Renal cortex interstitium (tissue), 15 donors: ENCODE measurements around the gene SMARCC2. TPM values are rescaled to one million over a fixed set of nuclear protein-coding genes. Genes with fewer than 3 reads are reported as not detected.

Source experiments
- DNase-seq, 11 donors: peaks; one replicate each; pipeline ENCODE4 v3.0.0-alpha.2; 2013; ENCODE audit warnings: low read depth in 9 of 11, low spot score in 4 of 11; ENCODE audit errors: extremely low read depth in 1 of 11
- long read RNA-seq, 16 experiments: transcript quantifications; one replicate each; lab custom pipeline, GENCODE V29; 2026
- polyA plus RNA-seq, 3 donors: library from polyadenylated mRNA; unstranded; fragments of 120-200 nt; gene quantifications; one replicate each; pipeline ENCODE4 v1.2.1, GENCODE V29; 2013; ENCODE audit not compliant: insufficient read length in 3 of 3

Gene SMARCC2
- polyA plus RNA-seq: 100 to 1,000 TPM; 130 to 141 (median 134) TPM
- long read RNA-seq, donor 1, partial matches to known transcripts: 10 of 12 reads
- long read RNA-seq, donor 1, other reads (novel, unspliced or antisense): 0 of 12 reads
- long read RNA-seq, donor 2, partial matches to known transcripts: 0 of 1 reads
- long read RNA-seq, donor 2, other reads (novel, unspliced or antisense): 0 of 1 reads
- long read RNA-seq, donor 3, partial matches to known transcripts: 18 of 26 reads
- long read RNA-seq, donor 3, other reads (novel, unspliced or antisense): 6 of 26 reads
- long read RNA-seq, donor 4, full-length matches to known transcripts: 3 of 17 reads
- long read RNA-seq, donor 4, partial matches to known transcripts: 14 of 17 reads
- long read RNA-seq, donor 4, other reads (novel, unspliced or antisense): 0 of 17 reads
- long read RNA-seq, donor 5: 0 reads
- long read RNA-seq, donor 6, full-length matches to known transcripts: 4 of 50 reads
- long read RNA-seq, donor 6, partial matches to known transcripts: 46 of 50 reads
- long read RNA-seq, donor 6, other reads (novel, unspliced or antisense): 0 of 50 reads
- long read RNA-seq, donor 7, partial matches to known transcripts: 20 of 20 reads
- long read RNA-seq, donor 7, other reads (novel, unspliced or antisense): 0 of 20 reads
- long read RNA-seq, donor 8, partial matches to known transcripts: 23 of 26 reads
- long read RNA-seq, donor 8, other reads (novel, unspliced or antisense): 0 of 26 reads
- long read RNA-seq, donor 9, partial matches to known transcripts: 16 of 17 reads
- long read RNA-seq, donor 9, other reads (novel, unspliced or antisense): 0 of 17 reads
- long read RNA-seq, donor 10, partial matches to known transcripts: 19 of 21 reads
- long read RNA-seq, donor 10, other reads (novel, unspliced or antisense): 0 of 21 reads
- long read RNA-seq, donor 11, partial matches to known transcripts: 23 of 28 reads
- long read RNA-seq, donor 11, other reads (novel, unspliced or antisense): 0 of 28 reads
- long read RNA-seq, donor 12, partial matches to known transcripts: 0 of 1 reads
- long read RNA-seq, donor 12, other reads (novel, unspliced or antisense): 0 of 1 reads
- long read RNA-seq, donor 13: 0 reads
- long read RNA-seq, donor 14, partial matches to known transcripts: 7 of 7 reads
- long read RNA-seq, donor 14, other reads (novel, unspliced or antisense): 0 of 7 reads
- long read RNA-seq, donor 15, partial matches to known transcripts: 5 of 5 reads
- long read RNA-seq, donor 15, other reads (novel, unspliced or antisense): 0 of 5 reads
- long read RNA-seq, donor 16, full-length matches to known transcripts: 9 of 109 reads
- long read RNA-seq, donor 16, partial matches to known transcripts: 90 of 109 reads
- long read RNA-seq, donor 16, other reads (novel, unspliced or antisense): 10 of 109 reads

- peak; percentile 75 to 85 (median 80) for DNase-seq
These were observed at the start of gene SMARCC2 for GRCh38 chr12:56189099-56189917. SMARCC2 (minus strand) TSS chr12:56189483; CDS start chr12:56189461, 22 bp downstream.

GRCh38 chr12:56237552-56237951 is 48.3 kb upstream of the SMARCC2 start:
- DNase-seq: no peak

GRCh38 chr12:56236985-56237384 is 47.7 kb upstream of the SMARCC2 start:
- DNase-seq: no peak

GRCh38 chr12:56236091-56236490 is 46.8 kb upstream of the SMARCC2 start:
- no peak for DNase-seq

GRCh38 chr12:56234746-56235436 is 45.6 kb upstream of the SMARCC2 start:
- no peak for DNase-seq

GRCh38 chr12:56231184-56231582 is 41.9 kb upstream of the SMARCC2 start:
- no peak for DNase-seq

- peak in 1 of 11 donors; percentile 41 for DNase-seq
These were observed 41.3 kb upstream of the SMARCC2 start for GRCh38 chr12:56230432-56231183.

- no peak for DNase-seq
These were observed 40.7 kb upstream of the SMARCC2 start, which contains the start of gene SLC39A5 for GRCh38 chr12:56229916-56230431. SLC39A5 (plus strand) TSS chr12:56230051; CDS start chr12:56231275, 1,224 bp downstream.

GRCh38 chr12:56229082-56229481 is 39.8 kb upstream of the SMARCC2 start:
- DNase-seq: no peak

- no peak for DNase-seq
These were observed 35.7 kb upstream of the SMARCC2 start for GRCh38 chr12:56224954-56225353.

GRCh38 chr12:56224102-56224701 is 34.9 kb upstream of the SMARCC2 start, which contains the start of gene NABP2:
NABP2 (plus strand) TSS chr12:56224342; CDS start chr12:56224857, 515 bp downstream.
- DNase-seq: peak; percentile 93 to 98 (median 96)

GRCh38 chr12:56223571-56224101 is 34.4 kb upstream of the SMARCC2 start:
- no peak for DNase-seq

GRCh38 chr12:56222531-56222895 is 33.2 kb upstream of the SMARCC2 start:
- no peak for DNase-seq

- DNase-seq: peak; percentile 94 to 98 (median 96)
These were observed 32.7 kb upstream of the SMARCC2 start, which contains the start of gene RNF41 for GRCh38 chr12:56221757-56222530. RNF41 (minus strand) TSS chr12:56221922; CDS start chr12:56214047, 7,875 bp downstream.
